ENCODE data around the gene KLHDC7B.
"Not testable (repeated sequence)": the region's sequence is repeated elsewhere in the genome, so short reads cannot be mapped to it uniquely, and the experiment has no call there.

KLHDC7B gene

GRCh38 chr22:50535113-50535512, 10.6 kb upstream of the KLHDC7B start:
- no peak overlapping the region for H3K4me3 ChIP-seq (ENCODE audit: low read depth, low read length)
- no peak for DNase-seq (ENCODE audit: low read depth, low spot score)
- TF ChIP-seq, protein P1, sequence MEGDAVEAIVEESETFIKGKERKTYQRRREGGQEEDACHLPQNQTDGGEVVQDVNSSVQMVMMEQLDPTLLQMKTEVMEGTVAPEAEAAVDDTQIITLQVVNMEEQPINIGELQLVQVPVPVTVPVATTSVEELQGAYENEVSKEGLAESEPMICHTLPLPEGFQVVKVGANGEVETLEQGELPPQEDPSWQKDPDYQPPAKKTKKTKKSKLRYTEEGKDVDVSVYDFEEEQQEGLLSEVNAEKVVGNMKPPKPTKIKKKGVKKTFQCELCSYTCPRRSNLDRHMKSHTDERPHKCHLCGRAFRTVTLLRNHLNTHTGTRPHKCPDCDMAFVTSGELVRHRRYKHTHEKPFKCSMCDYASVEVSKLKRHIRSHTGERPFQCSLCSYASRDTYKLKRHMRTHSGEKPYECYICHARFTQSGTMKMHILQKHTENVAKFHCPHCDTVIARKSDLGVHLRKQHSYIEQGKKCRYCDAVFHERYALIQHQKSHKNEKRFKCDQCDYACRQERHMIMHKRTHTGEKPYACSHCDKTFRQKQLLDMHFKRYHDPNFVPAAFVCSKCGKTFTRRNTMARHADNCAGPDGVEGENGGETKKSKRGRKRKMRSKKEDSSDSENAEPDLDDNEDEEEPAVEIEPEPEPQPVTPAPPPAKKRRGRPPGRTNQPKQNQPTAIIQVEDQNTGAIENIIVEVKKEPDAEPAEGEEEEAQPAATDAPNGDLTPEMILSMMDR (IDR thresholded peaks at IDR 0.05; ENCODE audit: insufficient read depth, low read length, missing control alignments), result no peak
- ChIA-PET POLR2A (no interaction called here), CTCF (interaction anchor here (1.2 to 3.1 kb wide), 3 partner anchors 8 to 86 kb away, joined by 3 to 14 read pairs (median 4); partner anchors contain the start of gene SCO2)

- H3K4me3 ChIP-seq (ENCODE audit: low read depth, low read length), result no peak overlapping the region
- CTCF ChIA-PET, result interaction anchor here (0.6 to 3.1 kb wide), 6 partner anchors 9 to 155 kb away, joined by 3 to 14 read pairs (median 3); partner anchors contain the start of genes SCO2 and SYCE3
- POLR2A ChIA-PET, result interaction anchor here (0.7 kb wide), 1 partner anchor 11 kb away, joined by 6 read pairs; the partner anchor contains the start of gene SCO2
- DNase-seq (ENCODE audit: low read depth, low spot score), result no peak
- TF ChIP-seq, protein P1 (IDR thresholded peaks at IDR 0.05; ENCODE audit: insufficient read depth, low read length, missing control alignments), result no peak
These were observed 9.5 kb upstream of the KLHDC7B start for GRCh38 chr22:50536226-50536625.

DNA sequence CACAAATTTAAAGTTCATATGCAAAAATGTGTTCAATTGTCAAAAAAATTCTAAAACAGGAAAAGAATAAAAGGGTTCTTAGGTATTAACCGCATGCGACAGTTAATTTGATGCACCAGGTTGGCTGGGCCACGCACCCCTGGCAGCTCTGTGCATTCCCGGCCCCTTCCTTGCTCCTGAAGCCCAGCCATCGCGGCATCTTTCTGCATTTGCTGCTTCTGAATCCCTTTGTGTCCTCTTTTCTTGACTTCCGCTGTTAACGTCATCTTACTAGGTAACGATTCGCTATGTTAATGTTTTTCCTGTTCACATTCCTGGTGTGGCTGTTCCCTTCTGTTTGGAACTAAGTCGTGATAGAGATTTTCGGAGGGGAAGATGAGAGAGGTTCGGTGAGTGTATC, 7.9 kb upstream of the KLHDC7B start:
- ChIA-PET POLR2A (no interaction called here), CTCF (interaction anchor here (1.0 to 3.4 kb wide), 4 partner anchors 12 to 158 kb away, joined by 3 to 21 read pairs (median 4); partner anchors contain the start of gene SCO2)
- no peak for DNase-seq (ENCODE audit: low read depth, low spot score)
- no peak overlapping the region for H3K4me3 ChIP-seq (ENCODE audit: low read depth, low read length)
- TF ChIP-seq, protein P1 (IDR thresholded peaks at IDR 0.05; ENCODE audit: insufficient read depth, low read length, missing control alignments), result no peak

DNA sequence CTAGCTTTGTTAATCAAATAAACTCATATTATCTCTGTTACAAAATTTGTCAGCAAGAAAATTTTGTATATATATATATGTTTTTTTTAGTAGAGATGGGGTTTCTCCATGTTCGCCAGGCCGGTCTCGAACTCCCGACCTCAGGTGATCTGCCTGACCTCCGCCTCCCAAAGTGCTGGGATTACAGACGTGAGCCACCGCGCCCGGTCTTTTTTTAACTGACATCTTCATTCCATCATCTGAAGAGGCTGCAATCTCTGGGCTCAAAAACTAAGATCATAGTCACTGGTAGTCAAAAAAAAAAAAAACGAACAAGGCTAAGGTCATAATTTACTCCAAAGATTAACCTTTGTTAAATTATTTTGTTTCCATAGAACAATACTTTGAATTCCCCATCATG, 5.3 kb upstream of the KLHDC7B start:
- CTCF ChIA-PET, result interaction anchor here (0.7 to 3.6 kb wide), 8 partner anchors 12 to 81 kb away, joined by 3 to 22 read pairs (median 6); partner anchors contain the start of genes CPT1B, SCO2, SYCE3 and TYMP
- POLR2A ChIA-PET, result interaction anchor here (0.7 to 1.6 kb wide), 2 partner anchors 11 to 15 kb away, joined by 3 to 8 read pairs; partner anchors contain the start of genes SCO2 and TYMP
- DNase-seq (ENCODE audit: low read depth, low spot score), result no peak
- TF ChIP-seq, protein P1 (IDR thresholded peaks at IDR 0.05; ENCODE audit: insufficient read depth, low read length, missing control alignments), result no peak
- no peak overlapping the region for H3K4me3 ChIP-seq (ENCODE audit: low read depth, low read length)

DNA sequence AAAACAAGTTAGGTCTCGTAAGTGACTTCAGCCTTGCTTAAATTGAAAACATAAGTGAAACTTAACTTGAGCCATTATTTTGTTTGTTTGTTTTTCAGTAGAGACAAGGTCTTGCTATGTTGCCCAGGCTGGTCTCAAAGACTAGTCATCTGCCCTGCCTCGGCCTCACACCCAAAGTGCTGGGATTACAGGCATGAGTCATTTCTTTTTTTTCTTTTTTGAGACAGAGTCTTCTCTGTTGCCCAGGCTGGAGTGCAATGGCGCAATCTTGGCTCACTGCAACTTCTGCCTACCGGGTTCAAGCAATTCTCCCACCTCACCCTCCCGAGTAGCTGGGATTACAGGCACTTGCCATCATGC, 4.1 kb upstream of the KLHDC7B start:
- CTCF ChIA-PET, result interaction anchor here (1.1 to 3.6 kb wide), 4 partner anchors 9 to 21 kb away, joined by 3 to 22 read pairs (median 12); partner anchors contain the start of genes SCO2, SYCE3 and TYMP
- peak; percentile 38 for DNase-seq (ENCODE audit: low read depth, low spot score)
- POLR2A ChIA-PET; H3K4me3 ChIP-seq (ENCODE audit: low read depth, low read length): not testable (repeated sequence)

GRCh38 chr22:50542416-50542927, 3.2 kb upstream of the KLHDC7B start:
- DNase-seq (ENCODE audit: low read depth, low spot score), result no peak
- ChIA-PET CTCF (interaction anchor here (0.8 to 1.4 kb wide), 2 partner anchors 10 to 20 kb away, joined by 3 read pairs; partner anchors contain the start of gene SYCE3), POLR2A (no interaction called here)
- no peak overlapping the region for H3K4me3 ChIP-seq (ENCODE audit: low read depth, low read length)
- TF ChIP-seq, protein P1 (IDR thresholded peaks at IDR 0.05; ENCODE audit: insufficient read depth, low read length, missing control alignments), result no peak

Measured in AG04449 (cell line).